HL-60/S4 (cell line): ENCODE measurements around the gene DLG1.
"Not testable (repeated sequence)": the region's sequence is repeated elsewhere in the genome, so short reads cannot be mapped to it uniquely, and the experiment has no call there.

Experiments used
- in situ Hi-C: fragments of 300-500 bp; cut with MboI; formaldehyde crosslinking; loops from 2 replicates; pipeline ENCODE4 v1.14.3; 2022; ENCODE audit warnings: low sequenced_read_pairs

Gene DLG1

GRCh38 chr3:197216914-197217313 is 81.5 kb downstream of the DLG1 start:
- in situ Hi-C loops: no loop called here

GRCh38 chr3:197216169-197216860 is 82.1 kb downstream of the DLG1 start:
- in situ Hi-C loops: no loop called here

- in situ Hi-C loops: no loop called here
These were observed 86.1 kb downstream of the DLG1 start for GRCh38 chr3:197212290-197212689.

GRCh38 chr3:197211698-197212097 is 86.7 kb downstream of the DLG1 start:
- in situ Hi-C loops: not testable (repeated sequence)

GRCh38 chr3:197209366-197210260 is 88.8 kb downstream of the DLG1 start:
- in situ Hi-C loops: no loop called here

- in situ Hi-C loops: no loop called here
These were observed 91.5 kb downstream of the DLG1 start for GRCh38 chr3:197206913-197207312.

GRCh38 chr3:197205675-197206074 is 92.7 kb downstream of the DLG1 start:
- in situ Hi-C loops: no loop called here

- in situ Hi-C loops: no loop called here
These were observed 93.1 kb downstream of the DLG1 start for GRCh38 chr3:197205265-197205664.

- in situ Hi-C loops: no loop called here
These were observed 93.7 kb downstream of the DLG1 start for GRCh38 chr3:197204736-197205135.

GRCh38 chr3:197203714-197204146 is 94.7 kb downstream of the DLG1 start:
- in situ Hi-C loops: no loop called here

GRCh38 chr3:197202694-197203093 is 95.7 kb downstream of the DLG1 start:
- in situ Hi-C loops: no loop called here

GRCh38 chr3:197201791-197202452 is 96.5 kb downstream of the DLG1 start:
- in situ Hi-C loops: no loop called here

GRCh38 chr3:197200856-197201255 is 97.6 kb downstream of the DLG1 start:
- in situ Hi-C loops: not testable (repeated sequence)

GRCh38 chr3:197197334-197197733 is 101.1 kb downstream of the DLG1 start:
- in situ Hi-C loops: loop anchor here (25.0 kb wide), 2 partner anchors 185 to 660 kb away; no protein-coding TSS in a partner anchor

GRCh38 chr3:197196192-197196591 is 102.2 kb downstream of the DLG1 start:
- in situ Hi-C loops: loop anchor here (25.0 kb wide), 2 partner anchors 184 to 659 kb away; no protein-coding TSS in a partner anchor

- in situ Hi-C loops: loop anchor here (25.0 kb wide), 2 partner anchors 183 to 658 kb away; no protein-coding TSS in a partner anchor
These were observed 103.1 kb downstream of the DLG1 start for GRCh38 chr3:197195326-197195725.

- in situ Hi-C loops: loop anchor here (25.0 kb wide), 2 partner anchors 181 to 656 kb away; no protein-coding TSS in a partner anchor
These were observed 104.7 kb downstream of the DLG1 start for GRCh38 chr3:197193759-197194158.

- in situ Hi-C loops: loop anchor here (25.0 kb wide), 2 partner anchors 180 to 655 kb away; no protein-coding TSS in a partner anchor
These were observed 106.5 kb downstream of the DLG1 start for GRCh38 chr3:197191897-197192296.

- in situ Hi-C loops: loop anchor here (25.0 kb wide), 2 partner anchors 177 to 652 kb away; no protein-coding TSS in a partner anchor
These were observed 108.8 kb downstream of the DLG1 start for GRCh38 chr3:197189623-197190022.

GRCh38 chr3:197188963-197189362 is 109.4 kb downstream of the DLG1 start:
- in situ Hi-C loops: loop anchor here (25.0 kb wide), 2 partner anchors 177 to 652 kb away; no protein-coding TSS in a partner anchor
